Fibroblast of villous mesenchyme (primary cell): ENCODE measurements around the gene TIMM17A. TPM values are rescaled to one million over a fixed set of nuclear protein-coding genes. Genes with fewer than 3 reads are reported as not detected.
"Not testable (repeated sequence)": the region's sequence is repeated elsewhere in the genome, so short reads cannot be mapped to it uniquely, and the experiment has no call there.

Source experiments
- DNase-seq: peaks from one replicate; pipeline ENCODE4 v3.0.0-alpha.2; 2010; ENCODE audit warnings: low read depth
- H3K4me3 ChIP-seq: 2 replicates; pipeline ENCODE4 v1.5.1; 2011; ENCODE audit warnings: low read depth, mild to moderate bottlenecking, low read length
- CTCF ChIP-seq: IDR thresholded peaks from 2 replicates; pipeline ENCODE4 v1.5.1; 2012; ENCODE audit warnings: low read depth, mild to moderate bottlenecking, low read length; ENCODE audit not compliant: insufficient read depth
- small RNA-seq: library from RNA; depleted of rRNA; stranded (forward); fragments of <200 nt; gene quantifications from one replicate; pipeline ENCODE3, GENCODE V24; 2012
- total RNA-seq: library from RNA; depleted of rRNA; stranded (reverse); fragments of >200 nt; gene quantifications from 2 replicates; pipeline ENCODE4 v1.2.3, GENCODE V29; 2012

TIMM17A gene
- total RNA-seq, 1 donor: 94.1 TPM

GRCh38 chr1:202018468-202019234 lies 63.3 kb downstream of the TIMM17A start:
- DNase-seq: peak; percentile 51
- no peak for TF ChIP-seq CTCF

GRCh38 chr1:202019235-202019558 lies 63.9 kb downstream of the TIMM17A start:
- not testable (repeated sequence) for H3K4me3 ChIP-seq
- DNase-seq: peak; percentile 27

More at GRCh38 chr1:202018468-202019234, 63.3 kb downstream of the TIMM17A start:
- no peak overlapping the region for H3K4me3 ChIP-seq

Small RNA genes lying within 50 kb of the gene (small RNA-seq; reads per million reads assigned to genes)
- gene MIR6740 (not detected), gene RF00156 (not detected)

Other genes with a start within 250 kb of the TIMM17A start
- 28.3 and 28.9 TPM in 2 replicates for gene IPO9, start 126.3 kb upstream of the TIMM17A start, total RNA-seq
- 19.0 and 25.0 TPM in 2 replicates for gene SHISA4, start 66.6 kb upstream of the TIMM17A start, total RNA-seq
- gene LMOD1, start 9.0 kb upstream of the TIMM17A start, total RNA-seq: 44.1 and 50.1 TPM in 2 replicates
- gene RNPEP, start 27.1 kb downstream of the TIMM17A start, total RNA-seq: 77.0 and 93.7 TPM in 2 replicates
- gene ELF3, start 55.1 kb downstream of the TIMM17A start, total RNA-seq: 0.32 and 3.9 TPM in 2 replicates
- under 0.01 TPM in 1 of 2 replicates, not detected in the other for gene GPR37L1, start 167.4 kb downstream of the TIMM17A start, total RNA-seq
- 18.7 and 28.5 TPM in 2 replicates for gene ARL8A, start 189.2 kb downstream of the TIMM17A start, total RNA-seq
- not detected in 2 replicates for gene PTPN7, start 205.1 kb downstream of the TIMM17A start, total RNA-seq
- not detected in 2 replicates for gene LGR6, start 238.3 kb downstream of the TIMM17A start, total RNA-seq